HG02588 (cell line): ENCODE measurements around the gene ARID1B.
A peak's percentile ranks its signal among the peaks of the same experiment; 100 is the strongest.

Experiments used
- ATAC-seq: cut with Tn5 transposase; IDR thresholded peaks from one replicate; pipeline ENCODE4 v1.9.1; 2021; ENCODE audit warnings: mild to moderate bottlenecking, moderate library complexity; ENCODE audit not compliant: unreplicated experiment

Gene ARID1B

DNA sequence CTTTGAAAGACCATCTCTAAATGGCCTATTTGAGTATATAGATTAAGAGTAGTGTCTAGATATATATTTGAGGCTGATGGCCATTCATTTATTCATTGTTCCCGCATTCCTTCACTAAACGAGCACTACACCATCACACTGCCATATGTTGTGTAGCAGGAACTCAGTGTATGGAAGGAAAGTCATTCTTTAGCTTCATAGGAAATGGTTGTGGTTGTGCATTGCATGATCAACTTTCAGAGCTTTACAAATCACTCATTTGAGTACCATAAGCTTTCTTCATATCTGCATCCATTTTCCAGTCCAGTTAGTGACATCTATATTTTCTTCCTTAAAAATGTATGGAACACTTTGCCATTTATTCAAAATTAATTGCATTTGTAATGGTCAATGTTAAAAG is 97.9 kb downstream of the ARID1B start:
- ATAC-seq: no peak

DNA sequence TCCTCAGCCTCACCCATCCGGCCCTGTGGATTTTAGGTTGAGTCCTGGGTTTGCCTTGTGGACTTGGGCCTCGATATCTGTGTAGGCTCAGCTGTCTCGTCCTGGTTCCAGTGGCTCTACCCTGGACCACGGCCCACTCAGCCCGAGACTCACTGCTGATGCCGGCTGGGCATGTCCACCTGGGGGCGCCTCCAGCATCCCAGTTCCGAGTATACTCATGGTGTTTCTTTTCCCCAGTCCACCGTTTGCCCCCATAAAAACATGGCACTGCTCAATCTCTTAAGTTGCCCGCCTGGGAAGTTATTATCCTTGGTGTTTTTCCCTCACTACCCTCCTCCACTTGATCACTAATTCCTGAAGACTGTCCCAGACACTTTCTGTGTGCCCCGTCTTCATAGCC is 99.1 kb downstream of the ARID1B start:
- no peak for ATAC-seq

DNA sequence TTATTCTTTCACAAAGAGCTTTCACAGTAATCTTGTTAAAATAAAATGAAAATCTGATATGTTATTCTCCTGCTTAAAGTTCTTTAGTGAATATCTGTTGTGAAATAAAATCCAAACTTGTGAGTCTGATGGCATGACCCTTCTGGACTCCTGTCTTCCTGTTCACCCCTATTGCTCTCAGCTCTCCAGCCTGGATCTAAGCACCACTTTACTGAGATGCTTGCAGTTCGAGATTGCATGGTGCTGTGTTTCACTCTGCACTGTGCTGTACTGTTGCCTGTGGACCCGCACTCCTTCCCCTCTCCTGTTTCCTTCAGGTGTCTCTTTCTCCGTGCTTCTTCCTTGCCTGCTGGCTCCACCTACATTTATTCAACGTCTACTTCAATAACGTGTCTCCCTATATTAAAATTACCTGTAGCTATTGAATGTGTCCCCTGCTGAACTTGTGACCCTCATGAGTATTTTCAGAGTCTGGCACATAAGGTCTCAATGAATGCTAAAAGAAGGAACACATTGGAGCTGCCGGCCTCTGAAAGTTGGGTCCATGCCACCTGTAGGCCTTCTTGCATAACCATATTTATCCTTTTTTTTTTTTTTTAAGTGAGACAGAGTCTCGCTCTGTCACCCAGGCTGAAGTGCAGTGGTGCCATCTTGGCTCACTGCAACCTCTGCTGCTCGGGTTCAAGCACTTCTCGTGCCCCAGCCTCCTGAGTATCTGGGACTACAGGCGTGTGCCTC is 100.1 kb downstream of the ARID1B start:
- no peak for ATAC-seq

DNA sequence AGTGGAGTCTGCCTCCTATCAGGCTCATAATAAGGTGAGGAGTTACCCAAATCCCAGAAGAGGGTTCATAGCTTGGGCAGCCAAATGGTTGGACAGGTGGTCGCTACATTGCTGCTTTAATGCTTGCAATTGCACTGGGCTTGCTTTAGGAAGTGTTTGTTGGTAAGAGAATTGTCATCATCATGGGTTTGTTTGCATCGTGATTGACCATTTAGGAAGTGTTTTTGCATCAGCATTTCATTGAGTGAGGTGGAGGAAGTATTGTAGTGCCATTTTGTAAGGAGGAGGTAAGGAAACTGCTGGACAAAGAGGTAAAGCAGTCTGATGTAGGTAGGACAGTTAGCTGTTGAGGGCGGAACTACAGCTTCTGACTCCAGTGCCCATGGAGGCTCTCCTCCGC is 101.5 kb downstream of the ARID1B start:
- no peak for ATAC-seq

DNA sequence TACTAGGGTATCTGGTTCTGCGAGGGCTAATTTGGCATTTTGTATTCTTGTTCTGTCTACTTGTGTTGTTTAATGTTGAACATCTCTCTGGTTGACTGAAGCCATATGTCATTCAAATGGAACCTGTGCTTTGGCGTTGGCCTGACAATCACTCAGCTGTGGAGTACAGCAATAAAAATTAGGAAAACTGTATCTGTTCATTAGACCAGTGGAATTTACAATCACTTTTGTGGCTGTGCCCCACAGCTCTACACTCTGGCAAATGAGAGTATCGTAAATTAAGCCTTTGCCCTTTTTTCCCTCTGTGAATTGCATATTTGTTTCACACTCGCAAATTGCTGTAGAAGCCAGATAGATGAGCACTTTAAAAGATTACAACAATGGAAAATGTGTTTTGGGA is 102.0 kb downstream of the ARID1B start:
- no peak for ATAC-seq

DNA sequence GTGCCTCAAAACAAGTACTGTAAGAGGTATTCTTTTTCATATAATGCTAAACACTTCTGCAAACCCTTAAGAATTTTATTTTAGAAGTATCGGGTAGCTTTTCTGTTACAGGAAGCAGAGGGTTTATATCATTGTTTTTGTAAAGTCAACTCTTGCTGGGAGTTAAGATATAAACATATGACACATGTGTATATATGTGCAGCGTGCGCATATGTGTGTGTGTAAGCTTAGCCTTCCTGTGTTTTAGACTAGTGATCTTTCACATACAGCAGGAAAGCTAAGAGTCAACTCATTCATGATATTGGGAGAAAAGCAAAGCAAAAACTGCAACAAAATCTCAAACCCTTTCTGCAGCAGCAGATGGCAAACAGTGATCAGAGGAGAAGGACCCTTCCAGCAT is 102.4 kb downstream of the ARID1B start:
- ATAC-seq: no peak

DNA sequence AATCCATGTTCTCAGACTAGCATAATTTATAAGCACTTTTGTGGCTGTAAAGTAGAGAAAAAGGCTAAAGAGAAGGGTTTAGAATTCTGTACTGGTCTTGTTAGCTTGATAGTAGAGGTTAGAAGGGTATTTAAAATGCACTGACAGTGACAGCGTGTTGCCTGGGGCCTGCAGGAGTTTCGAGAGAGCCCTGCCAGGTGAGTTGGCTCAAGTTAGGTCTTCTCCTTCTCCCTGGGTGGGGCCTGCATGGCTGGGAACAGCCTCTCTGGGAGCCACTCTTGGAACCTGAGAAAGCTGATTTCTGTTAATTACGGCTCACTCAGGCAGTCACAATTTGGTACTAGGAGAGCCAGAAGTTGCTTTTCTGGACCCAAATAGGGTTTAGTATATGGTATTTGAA is 103.7 kb downstream of the ARID1B start:
- no peak for ATAC-seq

DNA sequence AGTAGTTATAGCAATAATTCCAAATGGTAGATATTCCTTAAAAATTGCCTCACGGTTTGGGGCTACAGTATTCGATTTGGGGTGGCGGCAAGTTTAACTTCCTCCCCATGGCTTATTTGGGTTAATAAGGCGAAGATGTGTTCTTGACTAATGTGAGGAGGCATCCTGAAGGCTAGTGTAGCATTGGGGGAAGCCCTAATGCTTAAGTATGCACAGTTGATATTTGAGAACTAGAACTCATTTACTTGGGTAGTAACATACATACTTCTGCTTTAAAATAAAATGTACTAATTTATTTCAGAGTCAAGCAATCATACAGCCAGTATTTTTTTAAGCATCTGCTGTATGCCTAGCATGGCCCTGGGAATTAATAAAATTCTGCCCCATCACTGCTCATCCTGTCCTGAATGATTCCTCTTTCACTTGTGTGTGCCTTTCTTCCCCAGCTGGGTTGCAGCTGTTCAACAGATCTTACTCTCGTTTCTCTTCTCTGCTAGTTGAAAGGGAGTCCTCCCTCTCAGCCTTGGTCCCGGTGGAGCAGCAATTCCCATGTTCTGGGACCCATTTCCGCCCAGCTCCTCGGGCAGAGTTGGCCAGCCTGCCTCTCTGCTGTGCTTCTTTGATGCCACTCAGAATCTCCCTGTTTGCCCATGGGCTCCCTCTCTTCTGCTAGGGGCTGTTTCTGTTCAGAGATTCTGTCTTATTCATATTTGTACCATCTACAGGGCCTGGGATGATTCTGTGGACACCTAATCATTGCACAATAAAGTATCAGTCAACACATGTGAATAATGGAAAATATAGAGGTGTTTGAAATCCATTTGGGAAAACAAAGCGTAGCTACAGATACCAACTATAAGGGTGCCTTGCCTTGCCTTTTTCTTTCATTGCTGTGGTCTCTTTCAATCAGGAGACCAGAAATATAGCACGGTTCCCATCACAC is 104.8 kb downstream of the ARID1B start:
- ATAC-seq: no peak

DNA sequence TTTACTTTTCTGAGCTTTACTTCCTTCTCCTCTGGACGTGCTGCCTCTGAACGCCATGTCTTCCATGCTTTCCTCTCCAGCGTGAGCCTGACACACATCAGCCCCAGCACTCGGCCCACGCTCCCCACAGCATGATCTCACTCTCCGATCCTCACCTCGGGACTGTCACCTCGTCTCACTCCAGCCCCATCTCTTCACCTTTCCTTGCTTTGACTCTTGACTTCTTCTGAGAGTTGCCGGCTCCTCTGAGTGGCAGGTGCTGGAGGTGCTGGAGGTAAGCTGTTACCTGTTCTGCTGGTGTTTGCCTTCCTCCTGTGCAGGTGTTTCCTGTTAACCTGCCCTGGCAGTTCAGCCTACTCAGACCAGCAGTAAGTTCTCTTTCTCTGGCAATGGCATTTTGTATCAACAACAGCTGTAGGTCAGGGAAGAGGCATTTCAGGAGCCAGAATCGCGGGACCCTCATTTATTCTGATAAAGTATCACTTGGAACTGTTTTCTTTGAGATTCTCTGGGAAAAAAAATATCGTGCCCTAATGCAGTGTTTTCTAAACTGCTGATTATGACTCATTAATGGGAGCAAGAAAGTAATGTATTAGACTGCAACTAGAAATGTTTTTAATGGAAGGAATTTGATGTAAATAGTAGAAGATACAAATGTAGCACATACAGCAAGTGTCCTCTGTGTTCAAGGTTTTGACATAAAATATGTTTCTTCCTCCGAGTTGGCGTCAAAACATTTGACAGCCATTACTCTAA is 106.5 kb downstream of the ARID1B start:
- no peak for ATAC-seq

DNA sequence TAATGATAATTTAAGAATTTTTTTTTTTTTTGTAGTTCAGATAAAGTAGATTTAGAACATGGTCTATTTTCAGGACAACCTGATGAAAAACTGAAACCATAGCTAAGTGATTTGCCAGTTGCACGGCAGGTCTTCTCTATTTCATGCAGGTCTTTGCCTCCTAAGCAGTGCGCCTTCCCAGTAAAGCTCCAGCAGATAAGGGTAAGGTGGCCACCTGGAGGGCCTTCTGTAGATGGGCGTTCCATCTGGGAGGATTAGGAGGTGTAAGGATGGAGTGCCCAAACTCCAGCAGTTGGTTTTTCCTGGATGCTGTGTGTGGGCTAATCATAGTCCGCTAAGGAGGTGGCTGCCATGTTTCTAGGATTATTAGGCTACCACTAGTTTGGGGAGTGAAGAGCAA is 107.1 kb downstream of the ARID1B start:
- no peak for ATAC-seq

DNA sequence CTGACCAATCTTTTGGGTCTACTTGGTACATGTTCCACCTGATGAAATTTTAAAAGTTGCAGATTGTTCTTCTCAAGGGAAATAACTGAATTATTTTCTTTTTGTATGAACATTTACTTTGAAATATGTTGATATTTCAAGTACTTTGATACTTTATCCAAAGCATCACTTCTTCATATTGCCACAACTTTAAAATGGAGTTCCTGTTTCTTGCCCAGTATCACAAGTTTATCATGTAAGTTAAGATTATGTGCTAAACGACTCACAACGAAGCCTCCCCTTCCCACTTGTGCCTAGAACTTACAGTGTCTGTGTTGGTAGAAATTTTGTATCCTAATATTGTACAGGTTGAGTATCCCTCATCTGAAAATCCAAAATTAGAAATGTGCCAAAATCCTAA is 108.4 kb downstream of the ARID1B start:
- no peak for ATAC-seq

DNA sequence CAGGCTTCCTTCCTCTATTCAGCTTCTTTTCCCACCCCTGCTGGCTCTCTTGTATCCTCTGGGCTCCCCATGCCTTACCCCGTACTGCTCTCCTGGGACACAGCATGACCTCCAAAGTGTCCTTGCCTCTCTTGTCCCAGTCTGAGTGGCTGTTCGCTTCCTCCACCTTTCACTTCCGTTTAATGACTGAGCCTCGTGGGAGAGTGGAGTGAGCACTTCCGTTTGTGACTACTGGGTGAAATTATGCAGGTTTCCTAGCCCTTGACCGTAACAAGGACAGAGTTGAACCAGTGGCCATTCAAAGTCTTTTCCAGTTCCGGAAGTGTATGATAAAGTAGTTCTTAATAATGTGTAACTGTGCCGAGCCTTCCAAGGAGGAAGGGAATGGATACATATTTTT is 109.2 kb downstream of the ARID1B start:
- ATAC-seq: peak; percentile 90

DNA sequence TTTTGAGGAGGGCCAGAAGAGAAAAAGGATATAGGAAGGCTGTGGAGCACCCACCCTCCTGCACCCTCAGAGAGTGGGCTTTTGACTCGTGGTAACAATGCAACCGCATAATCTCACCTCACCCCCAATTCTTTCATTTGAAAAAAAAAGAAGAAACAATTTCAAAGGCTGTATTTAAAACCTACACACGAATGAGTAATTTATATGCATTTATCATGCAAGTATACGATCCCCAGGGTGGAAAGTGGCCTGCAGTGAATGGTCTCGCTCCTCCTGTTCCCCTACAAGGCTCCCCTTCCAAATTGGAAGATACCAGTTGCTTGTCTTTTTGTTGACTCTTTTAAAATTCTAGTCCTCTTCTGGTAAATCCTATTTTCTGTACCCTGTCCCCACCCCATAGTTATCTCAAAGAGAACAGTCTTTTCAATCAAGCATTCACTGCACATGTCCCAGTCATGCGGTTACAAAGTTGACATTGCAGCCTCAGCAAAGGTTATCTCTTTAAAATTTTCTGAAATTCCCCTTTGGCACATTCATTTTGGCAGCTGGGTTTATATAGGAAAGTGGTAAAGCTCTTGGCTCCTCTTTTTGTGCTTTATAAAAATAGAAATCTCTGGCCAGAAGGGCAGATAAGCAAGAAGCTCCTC is 110.6 kb downstream of the ARID1B start:
- ATAC-seq: no peak

DNA sequence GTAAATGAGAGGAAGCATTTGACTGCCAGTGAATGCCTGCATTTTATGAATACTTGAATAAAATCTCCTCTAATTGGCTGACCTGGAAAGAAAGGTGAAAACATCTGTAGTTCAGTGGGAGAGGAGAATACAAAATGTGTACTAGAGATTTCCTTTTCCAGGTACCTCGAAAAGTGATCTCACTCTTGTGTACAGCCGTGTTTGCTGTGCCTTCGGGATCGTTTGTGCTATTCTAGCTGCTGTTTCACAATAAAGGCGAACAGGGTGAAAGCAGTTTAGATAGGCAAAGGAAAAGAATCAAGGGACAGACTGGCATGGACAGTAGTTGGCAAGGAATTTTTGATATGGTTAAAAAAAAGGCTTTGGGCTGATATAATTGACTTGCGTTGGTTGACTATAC is 112.3 kb downstream of the ARID1B start:
- ATAC-seq: no peak

DNA sequence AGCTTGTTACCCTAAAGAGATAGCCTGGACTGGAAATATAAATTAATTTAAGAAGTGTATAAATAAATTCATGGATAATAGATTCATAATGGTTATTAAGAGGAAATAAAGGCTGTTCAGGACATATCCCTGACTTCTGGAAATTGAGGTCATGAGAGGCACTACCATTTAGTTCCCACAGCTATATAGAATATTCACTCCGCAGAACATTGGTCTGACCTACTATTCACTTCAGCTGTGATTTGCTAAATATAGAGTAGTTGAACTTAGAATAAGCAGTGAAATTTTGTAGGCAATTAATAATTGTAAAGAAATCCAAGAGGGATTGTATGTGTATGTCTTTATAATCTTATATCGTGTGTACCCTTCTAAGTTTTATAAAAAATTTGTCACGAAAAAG is 112.8 kb downstream of the ARID1B start:
- no peak for ATAC-seq

DNA sequence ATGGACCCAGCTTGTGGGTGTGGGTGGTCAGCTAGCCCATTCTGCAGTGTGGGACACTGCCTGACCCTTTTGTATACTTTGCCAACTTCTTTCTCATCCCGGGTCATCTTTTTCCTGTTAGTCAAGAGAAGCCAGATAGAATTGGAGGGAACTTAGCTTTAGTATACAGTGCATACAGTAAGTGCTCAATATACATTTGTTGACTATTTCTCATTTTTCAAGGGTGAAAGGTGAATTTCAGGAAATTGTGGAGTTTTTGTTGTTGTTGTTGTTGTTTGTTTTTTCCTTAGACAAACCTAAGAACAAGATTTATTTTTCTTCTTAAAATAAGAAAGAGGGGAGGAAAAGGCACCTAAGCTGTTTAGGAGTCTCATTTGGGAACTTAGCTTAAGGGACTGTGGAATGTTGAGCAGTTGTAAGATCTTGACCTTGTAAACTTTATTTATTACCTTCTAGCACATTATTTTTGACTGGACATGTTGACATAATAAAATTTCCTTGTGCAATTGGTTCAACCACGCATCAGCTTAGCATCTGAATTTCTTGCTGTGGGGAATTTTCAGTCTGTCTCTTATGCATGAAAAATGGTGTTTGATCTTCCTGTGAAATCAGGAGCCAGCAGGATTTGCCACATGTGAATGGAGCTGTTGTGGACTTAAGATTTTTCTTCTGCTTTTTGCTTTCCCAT is 113.6 kb downstream of the ARID1B start:
- ATAC-seq: no peak

DNA sequence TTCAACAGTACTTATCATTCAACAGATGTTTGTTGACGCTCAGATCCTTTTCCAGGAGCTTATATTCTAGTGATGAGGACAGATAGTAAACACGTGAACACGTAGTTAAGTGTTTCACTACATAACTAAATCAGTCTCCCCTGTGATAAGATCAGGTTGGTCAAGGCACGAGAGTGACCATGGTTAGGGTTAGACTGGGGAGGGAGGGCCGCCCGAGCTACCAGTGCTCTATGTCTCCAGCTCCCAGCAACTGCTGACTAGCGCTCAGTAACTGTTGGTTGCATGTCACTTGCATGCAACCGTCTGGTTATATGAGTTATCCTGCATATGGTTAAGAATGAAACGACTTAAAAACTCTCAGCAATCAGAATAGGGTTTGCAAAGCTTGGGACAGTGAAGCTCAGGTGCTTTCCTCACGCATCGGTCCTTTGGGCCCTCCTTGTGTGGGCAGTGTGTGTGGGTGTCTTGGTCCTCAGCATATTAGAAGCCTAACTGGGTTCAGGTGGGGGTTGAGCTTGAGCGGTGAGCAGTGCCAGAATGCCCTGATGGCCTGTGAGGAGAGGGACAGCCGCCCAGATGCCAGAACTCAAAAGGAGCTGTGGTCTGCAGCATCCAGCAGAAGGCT is 120.8 kb downstream of the ARID1B start:
- no peak for ATAC-seq

DNA sequence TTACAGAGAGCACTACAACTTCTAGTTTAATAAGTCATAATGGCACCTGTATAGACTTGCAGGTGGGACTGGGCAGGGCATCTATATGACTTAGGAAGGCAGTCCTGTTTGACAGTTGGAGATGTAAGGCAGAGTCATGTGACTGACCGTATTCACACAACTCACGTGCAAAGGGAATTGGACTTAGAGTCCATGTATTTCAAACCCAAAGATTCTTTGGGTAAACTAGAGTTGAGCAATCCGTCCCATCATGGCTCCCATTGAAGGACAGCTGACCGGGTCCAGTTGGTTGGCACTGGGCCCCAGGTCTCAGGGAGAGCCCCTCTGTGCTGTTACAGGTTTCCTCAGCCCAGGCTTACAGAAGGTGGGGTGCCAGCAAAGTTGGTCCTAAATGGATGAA is 121.9 kb downstream of the ARID1B start:
- no peak for ATAC-seq

DNA sequence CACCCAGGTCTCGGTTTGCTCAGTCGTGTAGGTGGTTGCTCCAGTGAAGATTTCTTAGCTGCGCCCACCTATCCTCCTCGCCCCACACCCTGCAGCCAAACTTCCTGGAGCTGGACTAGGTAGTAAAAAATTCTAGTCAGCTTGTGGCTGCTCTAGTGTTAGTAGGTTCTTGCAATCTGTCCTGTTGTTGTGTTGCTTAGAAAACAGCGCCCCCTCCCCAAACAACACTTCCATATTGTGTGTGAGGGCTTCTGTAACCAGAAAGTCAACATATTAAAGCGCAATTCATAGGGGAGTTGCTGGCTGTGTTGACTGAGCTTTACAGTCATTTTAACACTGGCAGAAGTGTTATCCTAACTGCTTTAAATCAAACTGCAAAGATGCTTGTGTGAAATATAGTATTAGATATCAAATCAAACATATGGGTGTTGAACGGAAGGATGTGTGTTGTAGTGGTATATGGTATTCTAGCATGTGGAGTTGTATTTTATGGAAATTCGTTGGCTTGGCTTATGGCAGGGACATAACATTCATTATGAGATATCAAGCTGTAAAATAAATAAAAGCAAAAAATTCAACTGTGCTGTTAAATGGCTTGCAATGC is 122.5 kb downstream of the ARID1B start:
- ATAC-seq: no peak

DNA sequence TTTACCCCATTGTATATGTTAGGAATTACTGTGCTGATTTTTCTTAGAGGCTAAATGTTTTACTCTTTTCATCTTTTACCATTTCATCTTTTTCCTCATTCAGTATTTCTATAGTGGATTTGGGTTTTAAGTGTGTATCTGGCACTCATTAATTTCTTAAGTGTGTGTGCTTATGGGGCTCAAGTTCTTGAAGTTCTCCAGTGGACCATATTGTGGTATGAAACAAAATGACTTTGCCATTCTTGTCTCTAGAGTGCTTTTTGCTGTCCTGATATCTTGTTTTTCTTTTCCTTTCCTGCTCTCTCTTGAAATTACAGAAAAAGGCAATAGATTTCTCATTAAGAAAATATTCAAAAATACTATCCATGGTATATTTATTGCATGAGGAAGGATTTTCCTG is 123.1 kb downstream of the ARID1B start:
- no peak for ATAC-seq
